Tongue (tissue), 2 donors: ENCODE measurements around the gene B3GALT5. TPM values are rescaled to one million over a fixed set of nuclear protein-coding genes. Genes with fewer than 3 reads are reported as not detected.
A peak's percentile ranks its signal among the peaks of the same experiment; 100 is the strongest.
"Not testable (repeated sequence)": the region's sequence is repeated elsewhere in the genome, so short reads cannot be mapped to it uniquely, and the experiment has no call there.

ENCODE experiments used
- DNase-seq: peaks from one replicate; pipeline ENCODE4 v3.0.0-alpha.2; 2015
- total RNA-seq: library from RNA; depleted of rRNA; stranded (reverse); fragments of >200 nt; gene quantifications from one replicate; pipeline ENCODE4 v1.2.3, GENCODE V29; 2014

B3GALT5 gene, protein sequence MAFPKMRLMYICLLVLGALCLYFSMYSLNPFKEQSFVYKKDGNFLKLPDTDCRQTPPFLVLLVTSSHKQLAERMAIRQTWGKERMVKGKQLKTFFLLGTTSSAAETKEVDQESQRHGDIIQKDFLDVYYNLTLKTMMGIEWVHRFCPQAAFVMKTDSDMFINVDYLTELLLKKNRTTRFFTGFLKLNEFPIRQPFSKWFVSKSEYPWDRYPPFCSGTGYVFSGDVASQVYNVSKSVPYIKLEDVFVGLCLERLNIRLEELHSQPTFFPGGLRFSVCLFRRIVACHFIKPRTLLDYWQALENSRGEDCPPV
- 3.8 TPM for total RNA-seq

DNA sequence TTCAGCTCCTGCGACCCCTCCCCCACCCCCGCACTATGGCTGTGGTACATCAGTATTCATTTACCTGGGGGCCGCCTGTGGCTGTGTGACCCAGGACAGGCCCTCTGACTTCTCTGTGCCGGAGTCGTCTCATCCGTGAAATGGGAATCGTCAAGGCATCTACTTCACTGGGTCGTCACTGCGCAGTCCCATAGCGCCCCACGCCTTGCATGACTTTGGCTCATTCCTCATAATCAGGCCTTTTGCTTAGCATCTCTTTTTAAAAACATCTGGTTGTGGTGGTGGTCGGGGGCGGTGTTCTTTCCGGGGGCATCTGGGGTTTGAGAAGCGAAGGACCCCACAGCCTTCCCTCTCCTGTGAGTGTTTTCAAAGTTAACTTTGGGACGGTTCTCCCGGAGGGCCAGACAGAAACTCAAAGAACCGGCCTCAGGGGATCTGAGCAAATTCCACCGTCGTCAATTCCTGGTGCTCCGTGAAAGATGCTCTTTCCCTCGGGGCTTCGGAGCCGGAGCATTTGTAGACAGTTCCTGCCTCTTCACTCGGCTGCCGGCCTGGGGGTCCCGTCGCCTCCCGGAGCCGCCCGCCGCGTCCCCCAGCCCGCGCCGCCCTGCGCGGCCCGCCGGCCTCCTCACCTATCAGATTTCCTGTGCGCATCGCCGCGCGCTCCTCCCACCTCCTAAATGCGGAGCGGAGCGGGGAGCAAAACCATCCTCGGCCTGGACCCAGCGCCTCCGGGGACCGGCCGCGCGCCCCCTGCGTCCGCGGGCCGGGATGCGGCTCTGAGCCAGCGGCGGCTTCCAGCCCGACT is at the start of gene B3GALT5:
B3GALT5 (plus strand) TSS at position 708 of the 808 bp plus-strand sequence. CDS start 47,620 bp downstream, outside the sequence.
- DNase-seq = peak; percentile 61

DNA sequence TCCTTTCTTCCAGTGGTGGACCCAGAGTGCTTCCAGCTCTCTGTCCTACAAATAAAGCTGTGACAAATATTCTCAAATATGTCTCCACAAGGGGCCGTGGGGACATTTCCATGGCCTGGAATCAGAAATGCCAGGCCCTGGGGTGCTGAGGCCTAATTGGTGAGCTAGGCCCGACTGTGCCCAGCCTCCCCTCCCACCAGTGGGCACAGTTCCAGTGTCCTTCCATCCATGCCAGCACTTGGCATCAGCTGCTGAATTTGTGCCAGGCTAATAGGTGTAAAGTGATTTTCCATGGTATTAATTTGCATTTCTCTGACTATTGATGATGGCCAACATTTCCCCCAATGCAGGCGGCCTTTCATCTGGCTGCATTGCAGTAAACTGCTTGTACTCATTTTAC is 48.5 kb upstream of the B3GALT5 start:
- peak; percentile 68 for DNase-seq

DNA sequence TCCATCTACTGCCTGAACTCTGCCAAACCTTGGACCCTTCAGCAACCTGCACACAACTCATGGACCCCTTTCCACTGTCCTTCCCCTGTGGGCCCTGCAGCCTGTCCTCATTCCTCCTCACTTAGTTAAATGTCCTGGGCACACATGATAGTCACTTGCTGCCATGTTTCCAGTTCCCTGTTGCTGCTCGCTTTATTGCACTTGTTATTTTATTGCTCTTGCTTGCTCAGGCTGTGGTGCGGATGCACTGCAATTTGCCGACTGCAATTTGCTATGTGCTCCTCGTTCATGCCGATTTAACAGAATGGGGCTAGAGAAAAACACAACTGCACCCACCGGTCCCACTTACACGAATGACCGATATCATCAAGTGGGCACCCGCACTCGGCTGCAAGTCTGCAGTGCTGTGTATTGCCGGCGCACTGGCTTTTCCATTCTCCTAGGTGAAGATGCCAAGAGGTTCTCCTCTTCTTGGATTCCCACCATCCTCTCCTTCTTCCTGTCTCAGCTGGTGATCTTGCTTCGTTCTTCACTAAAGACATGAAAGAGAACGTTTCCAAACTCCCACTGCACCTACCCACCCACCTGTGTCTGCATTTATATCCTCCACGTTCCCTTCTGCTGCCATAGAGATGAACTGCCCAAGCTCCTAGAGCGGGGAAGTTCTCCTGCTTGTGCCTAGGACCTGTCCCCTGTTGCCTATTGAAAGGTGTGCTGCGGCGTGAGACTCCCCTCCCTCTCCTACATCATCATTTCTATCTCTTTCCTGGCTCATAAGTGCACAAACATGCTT is 45.4 kb upstream of the B3GALT5 start:
- DNase-seq = no peak

DNA sequence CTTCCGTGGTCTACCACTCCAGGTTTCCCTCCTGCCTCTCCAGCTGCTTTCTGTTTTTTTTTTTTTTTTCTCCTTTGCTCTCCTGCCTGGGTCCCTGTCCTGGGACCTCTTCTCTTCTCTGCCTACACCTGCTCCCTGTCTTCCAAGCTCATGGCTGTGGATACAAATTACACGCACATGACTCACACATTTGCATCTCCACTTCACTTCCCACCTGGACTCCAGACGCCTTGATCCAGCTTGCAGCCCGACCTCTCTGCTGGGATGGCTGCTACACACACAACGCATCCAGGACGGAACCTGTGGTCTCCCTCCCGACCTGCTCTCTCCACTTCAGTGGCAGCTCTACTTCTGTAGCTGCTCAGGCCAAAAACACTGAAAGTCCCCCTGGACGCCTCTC is 44.4 kb upstream of the B3GALT5 start:
- peak; percentile 47 for DNase-seq

DNA sequence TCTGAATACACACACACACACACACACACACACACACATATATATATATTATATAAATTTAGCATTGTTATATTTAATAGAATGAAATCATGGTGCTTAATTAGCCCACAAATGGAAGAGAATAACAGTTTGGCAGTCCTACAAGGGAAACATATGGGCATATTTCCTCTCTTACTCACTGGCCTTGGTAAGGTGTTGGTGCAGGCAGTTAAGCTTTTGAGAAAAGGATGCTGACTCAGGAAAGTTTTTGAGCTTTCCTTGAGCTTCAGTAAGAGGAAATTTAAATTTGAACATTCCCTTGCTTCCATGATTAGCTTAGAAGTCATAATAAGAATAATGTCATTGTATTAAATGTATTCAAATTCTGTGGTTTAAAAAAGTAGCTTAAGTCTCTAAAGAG is 37.0 kb upstream of the B3GALT5 start:
- no peak for DNase-seq

DNA sequence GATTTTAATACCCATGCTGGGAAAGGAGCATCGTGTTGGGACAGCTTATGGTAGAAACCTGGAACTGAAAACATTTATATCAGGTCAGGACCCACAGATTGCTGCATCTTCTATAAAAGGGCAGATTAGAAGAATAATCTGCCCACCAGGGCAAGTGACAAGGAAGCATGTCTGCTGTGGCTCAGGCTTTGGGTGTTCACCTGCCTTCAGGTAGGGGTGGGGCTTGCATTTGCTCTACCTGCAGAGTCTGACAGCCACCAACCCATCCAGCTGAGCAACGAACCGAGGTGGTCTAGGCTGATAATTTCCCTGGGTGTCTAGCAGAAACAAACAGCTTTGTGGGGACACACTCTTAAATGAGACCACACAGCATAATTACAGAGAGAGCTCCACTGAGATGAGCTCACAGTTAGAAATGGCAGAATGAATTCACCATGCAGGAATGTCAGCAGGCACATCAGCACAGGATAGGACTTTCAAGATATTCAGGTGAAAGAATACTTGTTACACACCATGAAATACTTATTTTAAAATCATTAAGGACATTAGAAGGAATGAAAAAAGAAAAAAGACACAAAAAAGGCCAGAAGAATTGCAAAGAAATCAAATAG is 36.1 kb upstream of the B3GALT5 start:
- DNase-seq = no peak

DNA sequence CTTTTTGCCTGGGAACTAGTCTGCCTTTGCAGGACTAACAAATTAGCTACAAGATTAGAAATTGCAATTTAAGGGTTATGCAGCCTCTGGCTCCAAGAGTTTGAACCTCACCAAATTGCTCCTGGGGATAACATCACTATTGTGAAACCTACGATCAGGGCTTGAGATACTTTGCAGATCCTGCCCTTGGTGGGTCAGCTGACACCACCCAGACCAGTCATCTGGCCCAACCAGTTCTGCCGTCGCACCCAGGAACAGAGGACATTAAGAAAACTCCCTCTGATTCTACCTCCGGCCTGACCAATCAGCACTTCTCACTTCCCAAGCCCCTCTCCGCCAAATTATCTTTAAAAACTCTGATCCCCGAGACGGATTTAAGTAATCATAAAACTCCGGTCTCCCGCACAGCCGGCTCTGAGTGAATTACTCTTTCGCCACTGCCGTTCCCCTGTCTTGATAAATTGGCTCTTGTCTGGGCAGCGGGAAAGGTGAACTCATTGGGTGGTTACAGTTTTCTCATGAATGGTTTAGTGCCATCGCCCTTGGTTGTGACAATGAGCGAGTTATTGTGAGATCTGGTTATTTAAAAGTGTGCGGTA is 32.9 kb upstream of the B3GALT5 start:
- DNase-seq = no peak

DNA sequence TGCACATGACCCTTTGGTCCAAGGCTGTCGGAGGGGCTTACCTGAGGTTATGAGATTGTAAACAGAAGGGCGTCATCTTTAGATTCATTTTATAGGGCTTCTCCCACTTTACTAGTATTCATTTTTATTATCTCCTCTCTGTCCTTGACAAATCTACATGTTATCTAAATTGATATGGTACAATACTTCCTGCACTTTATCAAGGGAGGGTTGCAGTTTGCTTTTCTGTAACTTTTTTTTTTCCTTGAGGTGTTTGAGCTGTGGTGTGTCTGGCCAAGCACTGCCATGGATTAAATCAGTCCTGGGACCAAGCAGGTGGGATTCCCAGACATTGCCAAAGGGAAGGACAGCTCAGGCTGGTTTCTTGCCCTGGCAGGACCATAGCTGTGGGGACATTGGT is 32.0 kb upstream of the B3GALT5 start:
- no peak for DNase-seq

DNA sequence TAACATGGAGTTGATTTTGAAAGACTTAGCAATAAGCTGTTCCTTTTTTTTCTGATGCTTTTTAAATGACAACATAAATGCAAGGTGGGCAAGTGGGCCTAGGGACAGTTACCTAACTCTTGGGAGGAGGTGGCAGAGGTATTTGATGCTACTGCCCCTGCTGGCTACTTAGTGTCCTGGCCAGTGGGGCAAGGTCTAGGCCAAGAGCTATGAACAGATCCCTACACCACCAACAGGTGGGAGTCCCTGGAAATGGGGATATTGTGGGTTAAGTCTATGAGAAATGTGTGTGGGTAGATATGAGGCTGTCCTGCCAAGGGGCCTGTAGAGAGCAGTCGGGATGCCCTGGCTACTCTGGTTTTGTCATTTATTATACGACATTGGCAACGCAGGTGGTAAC is 31.3 kb upstream of the B3GALT5 start:
- no peak for DNase-seq

DNA sequence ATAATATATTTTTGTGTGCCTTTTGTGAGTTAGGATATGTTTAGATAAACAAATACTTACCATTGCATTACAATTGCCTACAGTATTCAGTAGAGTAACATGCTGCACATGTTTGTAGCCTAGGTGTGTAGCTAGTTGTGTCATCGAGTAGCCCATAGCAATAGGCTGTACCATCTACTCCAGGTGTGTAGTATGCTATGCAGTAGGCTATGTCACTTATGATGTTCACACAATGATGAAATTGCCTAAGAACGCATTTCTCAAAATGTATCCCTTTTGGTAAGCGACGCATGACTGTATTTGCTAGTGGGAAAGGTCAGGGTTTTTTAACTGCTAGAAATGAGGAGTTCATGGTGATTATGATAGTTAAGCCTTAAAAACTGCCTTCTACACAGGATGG is 30.0 kb upstream of the B3GALT5 start:
- DNase-seq = no peak

DNA sequence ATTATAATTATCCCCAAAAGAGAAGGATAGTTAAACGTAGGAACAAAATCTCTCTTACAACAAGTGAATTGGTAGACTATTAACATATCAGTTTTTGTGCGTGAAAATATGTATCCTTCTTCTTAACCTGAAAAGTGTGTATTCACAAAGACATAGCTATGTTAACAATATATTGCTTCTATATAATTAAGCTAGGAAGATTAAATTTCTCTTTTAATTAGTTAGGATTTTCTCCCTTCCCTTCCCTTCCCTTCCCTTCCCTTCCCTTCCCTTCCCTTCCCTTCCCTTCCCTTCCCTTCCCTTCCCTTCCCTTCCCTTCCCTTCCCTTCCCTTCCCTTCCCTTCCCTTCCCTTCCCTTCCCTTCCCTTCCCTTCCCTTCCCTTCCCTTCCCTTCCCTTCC is 29.2 kb upstream of the B3GALT5 start:
- DNase-seq = not testable (repeated sequence)

DNA sequence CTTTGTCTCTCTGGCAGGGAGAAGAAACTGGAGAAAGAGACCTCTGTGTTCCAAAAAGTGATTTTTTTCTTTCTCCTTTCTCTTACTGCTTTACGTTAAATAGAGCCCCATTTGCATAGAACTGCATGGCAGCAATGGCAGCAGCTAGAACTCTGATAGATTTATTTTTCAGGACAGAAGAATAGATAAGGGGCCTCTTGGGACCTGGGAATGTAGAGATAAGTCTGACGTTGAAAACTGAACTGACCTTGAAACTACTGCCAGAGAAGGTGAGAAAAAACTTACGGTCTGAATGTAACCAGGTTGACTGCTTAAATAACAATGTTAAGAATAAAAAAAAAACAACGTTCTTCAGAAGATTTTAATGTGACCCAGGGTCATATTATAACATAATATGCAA is 25.4 kb upstream of the B3GALT5 start:
- DNase-seq = no peak

DNA sequence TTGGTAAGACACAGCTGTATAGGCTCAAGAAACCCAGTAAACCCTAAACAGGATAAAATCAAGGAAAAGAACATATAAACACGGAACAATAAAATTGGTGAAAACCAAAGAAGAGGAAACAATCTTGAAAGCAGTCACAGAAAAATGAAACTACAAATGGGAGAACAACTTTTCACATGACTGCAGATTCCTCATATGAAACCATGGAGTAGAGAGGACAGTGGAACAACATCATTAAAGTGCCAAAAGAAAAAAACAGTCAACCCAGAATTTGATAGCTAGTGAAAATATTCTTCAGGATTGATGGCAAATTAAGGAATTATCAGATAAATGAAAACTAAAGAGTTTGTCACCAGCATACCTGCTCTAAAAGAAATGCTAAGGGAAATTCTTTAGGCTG is 23.9 kb upstream of the B3GALT5 start:
- DNase-seq = no peak

DNA sequence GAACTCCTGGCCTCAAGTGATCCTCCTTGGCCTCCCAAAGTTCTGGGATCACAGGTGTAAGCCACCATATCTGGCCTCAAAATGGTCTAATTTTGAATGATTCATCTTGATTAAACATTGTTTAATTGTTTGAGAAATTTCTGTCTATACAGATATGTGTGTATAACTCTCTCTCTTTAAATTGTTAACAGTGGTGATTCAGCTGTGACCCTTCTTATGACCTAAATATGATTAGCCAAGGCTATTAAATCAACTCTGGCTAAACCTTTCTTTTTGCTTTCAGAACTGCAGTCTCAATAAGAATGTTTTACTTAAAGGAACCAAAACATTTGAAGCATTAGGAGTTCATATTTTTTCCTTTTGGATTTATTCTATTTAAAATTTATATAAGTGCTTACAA is 19.2 kb upstream of the B3GALT5 start:
- DNase-seq = no peak

DNA sequence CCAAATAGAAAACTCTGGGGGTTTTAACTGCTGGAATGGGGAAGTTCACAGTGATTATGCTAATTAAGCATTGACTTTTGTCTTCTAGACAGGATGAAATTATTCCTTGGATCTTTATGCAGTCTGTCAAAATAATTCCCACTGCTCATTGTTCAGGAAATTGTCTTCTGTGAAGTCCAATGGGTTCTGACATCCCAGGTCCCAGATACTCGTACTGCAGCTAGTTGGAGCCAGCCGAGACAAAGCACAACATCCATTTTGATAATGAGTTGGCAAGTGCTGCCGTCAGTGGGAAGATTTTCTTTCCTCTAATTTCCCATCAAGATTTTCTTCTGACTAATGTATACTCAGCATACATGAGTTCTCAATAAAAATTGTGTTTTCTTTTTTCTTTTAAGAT is 17.3 kb upstream of the B3GALT5 start:
- DNase-seq = peak; percentile 25

DNA sequence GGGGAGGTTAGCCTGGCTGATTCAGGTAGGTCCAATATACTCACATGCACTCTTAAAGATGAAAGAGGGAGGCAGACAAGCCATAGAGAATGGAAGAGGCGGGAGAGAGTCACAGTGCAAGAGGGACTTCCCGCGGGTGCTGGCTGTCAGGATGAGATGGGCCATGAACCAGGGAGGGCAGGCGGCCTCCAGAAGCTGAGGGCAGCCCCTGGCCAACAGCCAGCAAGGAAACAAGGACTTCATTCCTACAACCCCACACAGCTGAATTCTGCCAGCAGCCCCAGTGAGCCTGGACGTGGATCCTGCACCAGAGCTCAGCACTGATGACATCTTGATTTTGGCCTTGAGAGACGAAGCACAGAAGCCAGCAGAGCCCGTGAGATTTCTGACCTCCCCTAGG is 15.1 kb upstream of the B3GALT5 start:
- DNase-seq = no peak

DNA sequence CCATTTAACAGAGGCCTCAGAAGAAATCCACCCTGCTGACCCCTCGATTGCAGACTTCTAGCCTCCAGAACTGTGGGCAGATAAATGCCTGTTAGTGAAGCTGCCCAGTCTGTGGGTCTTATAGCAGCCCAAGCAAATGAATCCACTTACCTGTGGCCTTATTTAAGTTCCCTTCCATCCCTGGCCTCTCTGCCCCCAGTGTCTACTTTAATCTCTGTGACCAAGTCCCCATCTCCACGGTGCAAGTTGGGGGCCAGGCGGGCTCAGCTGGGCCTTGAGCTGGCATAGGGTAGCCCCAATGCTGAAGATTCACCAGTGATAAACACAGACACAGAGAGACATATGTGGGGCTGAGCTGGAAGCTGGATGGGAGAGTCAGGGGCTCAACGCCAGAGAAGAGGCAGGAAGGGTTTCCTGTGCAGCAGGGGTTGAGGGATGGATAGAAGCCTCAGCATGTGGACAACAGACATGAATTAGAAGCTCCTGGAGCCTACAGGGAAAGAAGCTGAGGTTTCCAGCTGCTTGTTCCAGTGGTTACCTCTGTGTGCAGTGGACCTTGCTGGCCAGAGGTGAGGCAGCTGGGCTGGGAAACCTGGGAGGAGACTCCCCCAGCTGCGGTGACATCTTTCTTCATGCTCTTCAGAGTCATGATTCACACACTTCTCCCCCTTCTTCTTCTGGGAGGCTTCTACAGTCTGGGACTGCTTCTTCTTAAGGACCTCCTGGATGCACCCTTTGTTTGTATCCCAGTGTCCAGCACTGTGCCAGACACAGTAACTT is 13.4 kb upstream of the B3GALT5 start:
- DNase-seq = no peak

DNA sequence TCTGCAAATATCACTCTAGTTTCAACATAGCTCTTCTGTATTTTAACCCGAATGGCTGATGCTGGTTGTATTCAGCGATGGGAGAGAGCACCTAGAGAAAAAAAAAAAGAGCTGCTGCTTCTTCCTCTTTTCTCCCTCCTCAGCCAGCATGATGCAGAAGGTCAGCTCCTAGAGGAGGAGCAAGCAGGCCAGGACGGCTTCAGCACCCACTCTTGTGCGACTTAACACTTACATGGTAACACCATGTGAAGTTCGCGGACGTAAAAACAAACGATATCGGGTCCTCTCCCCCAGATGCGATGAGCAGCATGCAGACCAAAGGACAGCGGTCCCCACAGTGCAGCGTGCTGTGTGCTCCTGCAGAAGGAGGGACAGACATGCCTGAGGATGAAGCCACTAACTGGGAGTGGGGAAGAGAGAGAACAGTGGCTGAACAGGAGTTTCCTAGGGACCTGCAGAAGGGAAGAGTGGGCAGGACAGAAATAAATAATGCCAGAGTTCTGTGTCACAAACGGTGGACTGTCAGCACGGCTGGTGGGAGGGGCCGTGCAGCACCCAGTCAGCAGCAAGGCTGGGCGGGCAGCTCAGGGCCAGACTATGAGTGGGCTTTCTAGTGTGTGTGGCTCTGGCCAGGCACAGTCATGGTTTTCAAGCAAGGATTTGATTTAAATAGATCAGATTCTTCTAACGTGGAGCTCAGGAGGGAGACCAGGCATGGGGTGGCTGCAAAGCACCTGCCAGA is 11.4 kb upstream of the B3GALT5 start:
- no peak for DNase-seq

DNA sequence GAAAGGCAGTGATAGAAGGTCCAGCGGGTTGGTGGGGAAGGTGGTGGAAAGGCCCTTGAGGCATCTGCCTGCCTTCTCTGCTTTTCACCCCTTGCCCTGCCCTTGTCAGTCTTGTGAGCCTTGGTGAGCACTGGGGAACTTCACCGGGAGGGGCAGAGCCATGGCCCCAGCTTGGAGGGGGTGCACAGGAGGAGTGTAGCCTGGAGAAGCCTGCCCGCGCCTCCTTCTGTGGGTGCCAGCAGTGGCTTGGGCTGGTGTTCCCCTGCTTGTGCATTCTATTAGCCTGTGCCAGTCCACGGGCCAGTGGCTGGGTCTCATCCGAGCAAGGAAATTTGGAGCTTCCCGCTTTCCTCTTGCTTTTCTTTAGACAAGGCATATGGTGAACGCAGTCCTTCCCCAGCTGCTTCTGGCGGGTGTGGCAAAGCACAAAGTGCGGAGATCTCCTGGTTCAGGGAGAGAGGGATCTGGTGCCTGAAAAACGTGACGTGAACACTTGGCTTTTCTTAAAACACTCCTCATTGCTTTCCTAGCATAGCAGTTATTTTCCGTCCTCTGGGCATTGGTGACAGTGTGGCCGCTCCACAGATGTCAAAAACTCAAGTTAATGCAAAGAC is 10.6 kb upstream of the B3GALT5 start:
- no peak for DNase-seq

DNA sequence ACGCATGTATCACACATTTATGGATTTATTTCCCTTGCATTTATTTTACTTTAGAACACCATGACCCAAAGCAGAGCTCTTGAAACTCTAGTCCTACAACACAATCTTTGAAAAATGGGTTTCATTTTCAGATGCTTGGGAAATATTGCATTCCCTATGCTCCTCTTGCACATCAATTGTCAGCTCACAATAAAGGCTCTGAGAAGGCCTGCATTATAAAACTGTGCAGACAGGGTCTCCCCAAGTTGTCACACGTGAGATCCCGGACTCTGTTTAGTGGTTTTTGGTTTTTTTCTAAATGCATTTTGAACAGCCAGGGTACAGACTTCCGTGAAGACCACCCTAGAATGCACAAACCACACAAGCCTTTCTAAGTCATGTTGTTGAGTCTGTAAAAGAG is 9.9 kb upstream of the B3GALT5 start:
- DNase-seq = no peak
